H1 (cell line): ENCODE data around the gene RPS3A. TPM values are rescaled to one million over a fixed set of nuclear protein-coding genes. Genes with fewer than 3 reads are reported as not detected.

ENCODE experiments used
- CTCF ChIA-PET: fragments of 300-600 bp; sonication (Branson Sonifier 250); formaldehyde crosslinking; loops from one replicate; lab custom pipeline; 2021; ENCODE audit not compliant: partially characterized antibody; lab: Charles Lee
- POLR2A ChIA-PET: fragments of 300-600 bp; sonication (Branson Sonifier 250); formaldehyde crosslinking; loops from one replicate; lab custom pipeline; 2021; ENCODE audit warnings: inconsistent platforms; ENCODE audit not compliant: partially characterized antibody; lab: Charles Lee
- DNase-seq, 2 experiments: peaks; one replicate each; pipeline versions ENCODE4 v3.0.0 to v3.0.0-alpha.2; 2010 to 2022; ENCODE audit warnings: low spot score in 2 of 2, low read depth in 1 of 2, mixed read lengths in 1 of 2
- FAIRE-seq: peaks from 2 replicates; lab custom pipeline; 2011; peaks lifted over from hg19 to GRCh38; lab: Jason Lieb, UNC
- H2AFZ ChIP-seq: 2 replicates; pipeline ENCODE4 v1.8.1; 2012; ENCODE audit warnings: low read length, inconsistent platforms
- H2AK5ac ChIP-seq: 2 replicates; pipeline ENCODE4 v1.6.1; 2013; ENCODE audit warnings: low read depth, low read length
- H2BK120ac ChIP-seq: replicated peaks from 2 replicates; pipeline ENCODE3; 2013; ENCODE audit warnings: low read depth, low read length, inconsistent platforms
- H2BK12ac ChIP-seq: 2 replicates; pipeline ENCODE4 v1.6.1; 2013; ENCODE audit warnings: low read depth, low read length
- H2BK15ac ChIP-seq: 2 replicates; pipeline ENCODE4 v1.6.1; 2013; ENCODE audit warnings: low read length
- H2BK20ac ChIP-seq: 2 replicates; pipeline ENCODE4 v1.6.1; 2013; ENCODE audit warnings: low read length
- H2BK5ac ChIP-seq: 2 replicates; pipeline ENCODE4 v1.6.1; 2013; ENCODE audit warnings: low read depth, low read length
- H3K14ac ChIP-seq: 2 replicates; pipeline ENCODE4 v1.6.1; 2013; ENCODE audit warnings: inconsistent platforms; ENCODE audit not compliant: insufficient read length
- H3K18ac ChIP-seq: 2 replicates; pipeline ENCODE4 v1.6.1; 2013; ENCODE audit warnings: low read length; ENCODE audit errors: extremely low read depth
- H3K23ac ChIP-seq: 2 replicates; pipeline ENCODE4 v1.6.1; 2013; ENCODE audit warnings: inconsistent platforms; ENCODE audit not compliant: insufficient read length
- H3K23me2 ChIP-seq: 2 replicates; pipeline ENCODE4 v1.6.1; 2013; ENCODE audit warnings: low read depth, low read length
- H3K27ac ChIP-seq: 2 replicates; pipeline ENCODE4 v1.6.1; 2011; ENCODE audit warnings: low read depth, low read length, inconsistent platforms
- H3K27me3 ChIP-seq, 4 experiments: replicated peaks in 1 of 4; 1 replicate in 1 of 4; 2 replicates in 3 of 4; pipeline versions ENCODE4 v1.6.1 to v1.8.1; 2011 to 2013; ENCODE audit warnings: low read length in 3 of 4, mild to moderate bottlenecking in 3 of 4, inconsistent platforms in 2 of 4, mixed read lengths in 2 of 4, moderate library complexity in 1 of 4; ENCODE audit not compliant: control insufficient read depth in 3 of 4, insufficient read depth in 3 of 4; ENCODE audit errors: extremely low read depth in 1 of 4
- H3K36me3 ChIP-seq, 4 experiments: 2 replicates each; pipeline versions ENCODE4 v1.6.1 to v1.8.1; 2011 to 2013; ENCODE audit warnings: mild to moderate bottlenecking in 4 of 4, low read length in 3 of 4, moderate library complexity in 2 of 4, control low read depth in 1 of 4, inconsistent platforms in 1 of 4; ENCODE audit not compliant: insufficient read depth in 4 of 4, control insufficient read depth in 2 of 4
- H3K4ac ChIP-seq: replicated peaks from 2 replicates; pipeline ENCODE3; 2013; ENCODE audit warnings: low read length, low read depth, mixed read lengths, inconsistent platforms; ENCODE audit not compliant: insufficient read length
- H3K4me1 ChIP-seq, 4 experiments: replicated peaks in 1 of 4; 1 replicate in 1 of 4; 2 replicates in 3 of 4; pipeline versions ENCODE4 v1.6.1 to v1.8.1; 2011 to 2013; ENCODE audit warnings: low read length in 3 of 4, inconsistent platforms in 2 of 4, mixed read lengths in 1 of 4; ENCODE audit not compliant: insufficient read depth in 4 of 4, control insufficient read depth in 3 of 4
- H3K4me2 ChIP-seq, 2 experiments: 2 replicates each; pipeline versions ENCODE4 v1.6.1 to v1.8.1; 2011 to 2013; ENCODE audit warnings: low read depth in 2 of 2, low read length in 2 of 2, control low read depth in 1 of 2, inconsistent platforms in 1 of 2, mild to moderate bottlenecking in 1 of 2; ENCODE audit not compliant: insufficient read depth in 1 of 2
- H3K4me3 ChIP-seq, 4 experiments: fragments of 200-600, 300-600 bp in 1 of 4; sonication (generic), shearing (Covaris generic), sonication (Bioruptor Twin) in 1 of 4; 2 replicates each; pipeline versions ENCODE4 v1.5.1 to v1.8.1; 2011 to 2016; ENCODE audit warnings: low read length in 4 of 4, low read depth in 3 of 4, control low read depth in 2 of 4, inconsistent platforms in 2 of 4, mild to moderate bottlenecking in 2 of 4, mixed read lengths in 1 of 4, moderate library complexity in 1 of 4; ENCODE audit not compliant: insufficient read depth in 2 of 4; ENCODE audit errors: extremely low read depth in 1 of 4
- H3K56ac ChIP-seq: replicated peaks from 2 replicates; pipeline ENCODE3; 2013; ENCODE audit warnings: low read depth, mild to moderate bottlenecking, mixed read lengths, low read length, inconsistent platforms; ENCODE audit not compliant: insufficient read length
- H3K79me1 ChIP-seq: 2 replicates; pipeline ENCODE4 v1.6.1; 2013; ENCODE audit warnings: low read depth, low read length, control low read depth
- H3K79me2 ChIP-seq, 2 experiments: 2 replicates each; pipeline versions ENCODE4 v1.6.1 to v1.8.1; 2012 to 2013; ENCODE audit warnings: low read length in 2 of 2, mild to moderate bottlenecking in 2 of 2, inconsistent platforms in 1 of 2; ENCODE audit not compliant: insufficient read depth in 2 of 2, control insufficient read depth in 1 of 2
- H3K9ac ChIP-seq, 4 experiments: replicated peaks in 1 of 4; 1 replicate in 1 of 4; 2 replicates in 3 of 4; pipeline versions ENCODE4 v1.6.1 to v1.8.1; 2011 to 2013; ENCODE audit warnings: low read depth in 3 of 4, low read length in 3 of 4, control low read depth in 2 of 4, mild to moderate bottlenecking in 2 of 4, moderate library complexity in 2 of 4, inconsistent platforms in 1 of 4; ENCODE audit errors: extremely low read depth in 1 of 4
- H3K9me3 ChIP-seq, 2 experiments: 2 replicates each; pipeline versions ENCODE4 v1.6.1 to v1.8.1; 2012 to 2013; ENCODE audit warnings: mild to moderate bottlenecking in 2 of 2, moderate library complexity in 2 of 2, control low read depth in 1 of 2, inconsistent platforms in 1 of 2, low read depth in 1 of 2, low read length in 1 of 2, mixed read lengths in 1 of 2; ENCODE audit not compliant: insufficient read depth in 2 of 2
- H4K20me1 ChIP-seq, 2 experiments: replicated peaks in 1 of 2; 2 replicates each; pipeline versions ENCODE3 to v1.8.1; 2011 to 2013; ENCODE audit warnings: inconsistent platforms in 2 of 2, low read length in 2 of 2, mild to moderate bottlenecking in 1 of 2; ENCODE audit not compliant: insufficient read depth in 2 of 2, control insufficient read depth in 1 of 2
- H4K5ac ChIP-seq: 2 replicates; pipeline ENCODE4 v1.6.1; 2013; ENCODE audit warnings: low read length, low read depth, mixed read lengths, inconsistent platforms; ENCODE audit not compliant: insufficient read length
- H4K8ac ChIP-seq: 2 replicates; pipeline ENCODE4 v1.8.0; 2013; ENCODE audit warnings: mild to moderate bottlenecking, moderate library complexity, low read length, inconsistent platforms; ENCODE audit not compliant: insufficient read depth; ENCODE audit errors: extremely low read depth
- H4K91ac ChIP-seq: replicated peaks from 2 replicates; pipeline ENCODE3; 2013; ENCODE audit warnings: low read length, mixed read lengths, inconsistent platforms; ENCODE audit not compliant: insufficient read length
- MAFK ChIP-seq: IDR thresholded peaks from 2 replicates; pipeline ENCODE4 v1.6.1; 2012; ENCODE audit warnings: low read depth, mild to moderate bottlenecking, improper control_type of control experiment, low read length
- WGBS, 2 experiments: shearing (Covaris generic) in 1 of 2; methylation state at CpG; one replicate each; pipeline versions ENCODE4 v1.1.6 to v1.1.7; 2013 to 2015; ENCODE audit warnings: low lambda C conversion rate in 2 of 2, mixed read lengths in 2 of 2, inconsistent platforms in 1 of 2, low coverage in 1 of 2, missing lambda C conversion rate in 1 of 2; ENCODE audit not compliant: insufficient replicate concordance in 2 of 2, insufficient coverage in 1 of 2, insufficient read length in 1 of 2; ENCODE audit errors: extremely low coverage in 1 of 2, missing lambda C conversion rate in 1 of 2; 5-methylcytosine and 5-hydroxymethylcytosine counted together
- polyA plus RNA-seq, 7 experiments: library from polyadenylated mRNA; depleted of rRNA in 3 of 7; stranded (reverse) in 5 of 7; unstranded in 2 of 7; fragments of >200 nt in 5 of 7; fragments of 200-250 nt in 2 of 7; gene quantifications; 1 replicate in 5 of 7; 2 replicates in 1 of 7; 4 replicates in 1 of 7; pipeline versions ENCODE4 v1.2.1 to v1.2.3, GENCODE V29; 2011 to 2013; ENCODE audit warnings: missing spikeins in 2 of 7, mixed read lengths in 2 of 7
- total RNA-seq: library from RNA; stranded (reverse); fragmentation: NEBNext Ultra II Directional; extraction: Animal tissue kit (Norgen Biotek cat#: 25700); gene quantifications from 2 replicates; pipeline ENCODE4 v1.2.1, GENCODE V29; 2021
- TF ChIP-seq, protein P1 (sequence below): IDR thresholded peaks from 2 replicates; pipeline ENCODE4 v1.6.1; 2012; ENCODE audit warnings: low read length, inconsistent platforms

Gene RPS3A
- total and polyA plus RNA-seq, 2 of the 8 experiments (the other 6 are each of a cell fraction or from before 2014, with no cell fraction given): 2,162 to 2,822 TPM

DNA sequence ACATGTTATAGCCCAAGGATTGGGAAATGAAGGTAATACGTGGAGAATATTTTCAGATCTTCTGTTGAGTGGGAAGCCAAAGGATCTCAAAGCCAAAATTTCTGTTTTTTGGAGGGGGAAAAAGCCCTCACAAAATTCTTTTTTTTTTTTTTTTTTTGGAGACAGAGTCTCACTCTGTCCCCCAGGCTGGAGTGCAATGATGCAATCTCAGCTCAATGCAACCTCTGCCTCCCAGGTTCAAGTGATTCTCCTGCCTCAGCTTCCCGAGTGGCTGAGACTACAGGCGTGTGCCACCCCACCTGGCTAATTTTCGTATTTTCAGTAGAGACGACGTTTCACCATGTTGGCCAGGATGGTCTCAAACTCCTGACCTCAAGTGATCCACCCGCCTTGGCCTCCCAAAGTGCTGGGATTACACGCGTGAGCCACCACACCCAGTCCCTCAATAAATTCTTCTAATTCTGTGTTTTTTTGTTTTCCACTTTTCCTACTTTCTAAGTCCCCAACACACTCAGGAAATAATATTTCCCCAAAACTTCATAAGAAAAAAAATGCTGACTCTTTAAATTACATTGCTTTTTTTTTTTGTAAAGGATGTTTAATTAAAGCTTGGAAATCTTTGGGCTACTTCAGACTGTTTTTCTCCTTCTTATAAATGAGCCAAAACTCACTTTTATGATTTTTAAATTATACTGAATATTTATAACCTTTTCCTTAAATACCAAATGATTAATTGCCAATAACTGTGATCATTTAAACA is 51.6 kb downstream of the RPS3A start:
- Histone ChIP-seq H3K27ac (no peak overlapping the region), H2BK5ac (no peak overlapping the region)
- 100% methylated on average over 9 of the region's 9 CpGs; no CpG with 5 or more reads in 1 of the 2 experiments for WGBS, 2 experiments
- peak; percentile 33; the same call in 1 of the 2 replicates for TF ChIP-seq MAFK
- TF ChIP-seq, protein P1, sequence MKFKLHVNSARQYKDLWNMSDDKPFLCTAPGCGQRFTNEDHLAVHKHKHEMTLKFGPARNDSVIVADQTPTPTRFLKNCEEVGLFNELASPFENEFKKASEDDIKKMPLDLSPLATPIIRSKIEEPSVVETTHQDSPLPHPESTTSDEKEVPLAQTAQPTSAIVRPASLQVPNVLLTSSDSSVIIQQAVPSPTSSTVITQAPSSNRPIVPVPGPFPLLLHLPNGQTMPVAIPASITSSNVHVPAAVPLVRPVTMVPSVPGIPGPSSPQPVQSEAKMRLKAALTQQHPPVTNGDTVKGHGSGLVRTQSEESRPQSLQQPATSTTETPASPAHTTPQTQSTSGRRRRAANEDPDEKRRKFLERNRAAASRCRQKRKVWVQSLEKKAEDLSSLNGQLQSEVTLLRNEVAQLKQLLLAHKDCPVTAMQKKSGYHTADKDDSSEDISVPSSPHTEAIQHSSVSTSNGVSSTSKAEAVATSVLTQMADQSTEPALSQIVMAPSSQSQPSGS: no peak
- TF ChIP-seq, all 59 proteins: peak for 1
- Histone ChIP-seq H3K14ac (no peak overlapping the region), H3K18ac (no peak overlapping the region), H4K8ac (no peak overlapping the region), H3K4me2 (no peak overlapping the region), H2BK120ac (no peak overlapping the region), H3K9ac (no peak overlapping the region), H4K91ac (no peak overlapping the region), H3K9me3 (no peaks in the 10 kb centered on the region), H3K4me3 (no peak overlapping the region), H3K79me1 (no peaks in the 10 kb centered on the region), H3K27me3 (no peaks in the 10 kb centered on the region), H3K23ac (no peak overlapping the region), H2AFZ (no peak overlapping the region), H3K79me2 (no peaks in the 10 kb centered on the region), H2BK12ac (no peak overlapping the region), H2AK5ac (no peak overlapping the region), H3K56ac (no peak overlapping the region), H3K36me3 (peaks cover 0 to 9% (median 3%) of the 10 kb centered on the region in 4 experiments; a peak in 5 of 8 replicates), H4K5ac (no peak overlapping the region), H4K20me1 (no peaks in the 10 kb centered on the region), H3K23me2 (no peaks in the 10 kb centered on the region), H3K4ac (no peak overlapping the region), H2BK15ac (no peak overlapping the region), H2BK20ac (no peak overlapping the region), H3K4me1 (no peaks in the 10 kb centered on the region)
- CTCF ChIA-PET: interaction anchor here (1.2 kb wide), 1 partner anchor 52 kb away, joined by 3 read pairs; no protein-coding TSS in a partner anchor
- POLR2A ChIA-PET: interaction anchor here (1.5 kb wide), 1 partner anchor 174 kb away, joined by 4 read pairs; the partner anchor contains the start of gene SH3D19
- FAIRE-seq (no peak), DNase-seq (no peak)
